ENCODE measurements around the gene PROB1.
"Not testable (repeated sequence)": the region's sequence is repeated elsewhere in the genome, so short reads cannot be mapped to it uniquely, and the experiment has no call there.

PROB1 gene

GRCh38 chr5:139391570-139392323 lies 3.2 kb downstream of the PROB1 start:
- DNase-seq: peak; percentile 69

DNA sequence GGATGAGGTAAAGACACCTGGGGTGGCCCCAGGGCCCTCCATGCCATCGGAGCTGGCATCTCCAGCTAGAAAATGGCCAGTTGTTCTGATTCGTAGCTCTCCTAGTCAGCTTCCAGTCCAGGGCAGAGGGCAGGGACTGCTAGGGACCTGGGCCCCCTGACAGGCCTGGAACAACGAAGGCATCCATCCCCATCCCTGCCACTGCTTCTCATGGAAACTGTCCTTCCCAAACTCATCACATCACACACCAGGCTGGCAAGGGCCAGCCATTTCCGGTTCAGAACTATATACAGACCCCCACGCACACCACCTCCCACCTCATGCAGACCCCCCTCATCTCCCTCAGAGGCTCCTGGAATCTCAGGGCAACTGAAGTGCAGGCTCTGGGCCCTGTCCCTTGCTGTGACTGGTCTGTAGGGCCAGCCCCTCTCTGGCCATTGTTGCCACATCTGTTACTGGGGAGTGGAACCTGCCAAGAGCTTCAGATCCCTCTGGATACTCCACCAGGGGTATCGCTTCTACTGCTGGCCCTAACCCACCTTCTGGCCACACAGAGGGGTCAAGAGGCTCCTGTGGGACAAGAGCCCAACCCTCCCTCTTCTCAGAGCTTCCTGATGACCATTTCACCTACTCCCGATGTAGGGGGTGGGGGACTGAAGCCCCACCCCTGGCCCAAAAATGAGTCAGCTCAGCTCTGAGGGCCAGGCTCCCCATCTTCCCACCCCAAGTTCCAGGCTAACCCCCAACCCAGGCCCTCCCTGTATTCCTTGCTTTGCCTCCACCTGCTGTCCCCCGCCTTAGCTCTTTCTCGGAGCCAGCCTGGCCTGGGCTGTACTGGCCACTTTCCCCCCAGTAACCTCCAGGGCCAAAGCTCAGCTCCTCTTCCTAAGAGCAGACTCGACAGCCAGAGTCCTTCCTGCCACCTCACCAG lies 4.0 kb downstream of the PROB1 start:
- no peak for DNase-seq

GRCh38 chr5:139389701-139390638 lies 4.9 kb downstream of the PROB1 start, which contains the start of gene MZB1:
Gene MZB1, minus strand, starts transcription at chr5:139389913. Its CDS starts 57 bp downstream, at chr5:139389856.
- peak; percentile 91 for DNase-seq

GRCh38 chr5:139388198-139388821 lies 6.6 kb downstream of the PROB1 start:
- no peak for DNase-seq

DNA sequence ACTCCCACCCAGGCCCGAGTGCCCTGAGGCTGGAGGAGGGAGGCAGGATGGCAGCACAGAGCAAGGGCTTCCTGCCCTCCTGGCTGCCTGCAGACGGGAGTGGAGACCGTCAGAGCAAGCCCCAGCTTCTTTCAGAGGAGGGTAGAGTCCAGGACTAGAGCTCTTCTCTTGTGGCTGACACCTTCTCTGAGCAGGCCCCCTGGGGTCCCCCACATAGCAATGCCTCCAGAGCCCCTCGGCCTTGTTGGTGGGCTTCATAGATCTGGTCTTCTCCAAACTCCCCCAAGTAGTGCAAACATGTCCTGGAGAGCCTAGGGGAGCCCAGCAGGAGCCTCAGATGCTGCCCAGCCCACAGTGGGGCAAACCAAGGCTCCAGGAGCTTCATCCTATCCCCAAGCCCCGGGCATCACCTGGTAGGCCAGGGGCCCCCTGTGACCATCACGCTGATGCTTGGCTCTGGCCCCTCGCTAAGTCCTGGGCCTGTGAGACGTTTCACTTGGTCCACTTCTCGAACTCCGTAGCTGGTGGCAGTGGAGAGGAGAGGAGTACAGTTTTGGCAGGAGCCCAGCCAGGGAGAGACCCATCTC lies 7.2 kb downstream of the PROB1 start:
- no peak for DNase-seq

GRCh38 chr5:139386956-139387355 lies 7.9 kb downstream of the PROB1 start:
- DNase-seq: not testable (repeated sequence)

DNA sequence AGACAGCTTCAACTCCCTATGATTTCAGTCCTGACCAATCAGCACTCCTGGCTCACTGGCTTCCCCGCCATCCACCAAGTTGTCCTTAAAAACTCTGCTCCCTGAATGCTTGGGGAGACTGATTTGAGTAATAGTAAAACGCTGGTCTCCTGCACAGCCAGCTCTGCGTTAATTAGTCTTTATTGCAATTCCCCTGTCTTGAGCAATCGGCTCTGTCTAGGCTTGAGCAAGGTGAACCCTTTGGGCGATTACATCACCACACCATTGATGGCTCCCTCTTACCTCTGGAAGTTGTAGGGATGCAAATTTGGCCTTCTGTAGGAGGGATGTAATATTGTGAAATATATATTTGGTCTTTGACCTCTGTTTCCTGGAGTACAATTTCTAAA lies 8.9 kb downstream of the PROB1 start:
- DNase-seq: no peak

DNA sequence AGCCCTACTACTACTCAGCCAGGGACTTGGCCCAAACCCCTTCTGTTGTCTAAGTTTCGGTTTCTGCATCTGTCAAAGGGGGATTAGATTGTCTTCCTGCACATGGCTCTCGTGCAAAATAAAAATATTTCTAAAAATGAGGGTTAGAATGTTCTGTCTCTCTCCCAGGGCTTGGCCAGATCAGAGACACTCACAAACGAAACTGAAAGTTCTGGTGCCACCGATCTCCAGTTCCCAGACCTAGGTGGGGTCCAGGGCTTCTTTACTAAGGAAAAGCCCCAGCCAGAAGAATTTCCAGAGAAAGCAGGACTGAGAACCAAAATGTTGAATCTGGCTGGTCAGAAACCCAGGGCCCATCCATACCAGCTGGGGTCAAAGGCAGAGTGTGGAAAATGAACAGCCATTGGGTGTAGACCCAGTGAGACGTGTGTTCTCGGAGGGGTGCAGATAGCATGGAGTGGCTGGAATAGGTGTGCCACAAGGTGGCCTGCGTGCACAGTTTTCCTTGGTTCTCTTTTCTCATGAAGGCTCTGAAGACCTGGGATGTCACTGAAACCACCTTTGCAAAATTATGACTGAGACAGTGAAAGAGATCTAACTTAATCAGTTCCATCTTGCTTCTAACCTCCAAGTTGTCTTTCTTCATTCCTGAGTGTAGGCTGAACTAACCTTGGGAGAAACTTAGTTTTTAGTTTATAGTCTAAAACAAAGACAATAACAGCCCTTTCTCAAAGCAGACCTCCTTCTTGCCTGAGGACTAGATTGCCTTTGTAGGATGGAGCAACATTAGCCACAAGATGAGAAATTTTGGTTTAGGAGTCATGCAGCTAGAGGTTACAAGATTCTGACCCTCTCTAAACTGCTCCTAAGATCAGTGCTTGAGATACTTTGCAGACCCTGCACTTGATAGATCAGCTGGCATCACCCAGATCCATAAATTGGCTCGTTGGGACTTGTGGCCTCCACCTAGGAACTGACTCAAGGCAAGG lies 9.5 kb downstream of the PROB1 start:
- no peak for DNase-seq

GRCh38 chr5:139384591-139385051 lies 10.3 kb downstream of the PROB1 start:
- DNase-seq: no peak

- no peak for DNase-seq
Measured at GRCh38 chr5:139383993-139384590, 10.8 kb downstream of the PROB1 start.

DNA sequence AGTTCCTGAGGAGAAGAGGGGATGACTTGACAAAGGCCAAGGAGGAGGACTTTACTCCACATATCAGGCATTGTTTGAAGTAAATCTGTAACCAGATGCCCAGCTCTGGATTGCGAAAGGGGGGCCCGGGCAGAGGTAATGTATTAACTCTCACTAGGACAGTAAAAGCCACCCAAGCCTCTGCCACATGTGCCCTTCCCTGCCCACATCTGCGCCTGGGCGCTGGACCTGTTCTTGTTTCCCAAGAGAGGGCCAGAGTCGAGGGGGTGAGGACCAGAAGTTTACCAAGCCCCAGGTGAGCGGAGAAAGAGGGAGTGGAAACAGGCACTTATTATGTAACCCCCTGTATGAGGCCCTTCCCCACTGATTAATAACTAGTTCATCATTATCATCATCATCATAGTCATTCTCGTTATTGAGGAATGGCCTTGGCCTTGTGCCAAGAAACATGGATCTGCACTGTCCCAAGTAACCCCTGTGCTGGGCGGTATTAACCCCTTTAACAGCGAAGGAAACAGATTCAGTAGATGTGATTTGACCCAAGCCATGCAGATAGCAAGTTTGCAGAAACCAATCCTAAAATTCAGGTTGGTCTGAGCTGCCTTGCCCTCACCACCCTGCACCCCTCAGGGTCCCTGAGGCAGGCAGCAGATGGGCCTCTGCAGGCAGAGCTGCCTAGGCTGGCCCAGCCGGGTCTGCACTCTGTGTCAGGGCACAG lies 11.5 kb downstream of the PROB1 start, which contains the start of gene SLC23A1:
SLC23A1 (minus strand) TSS at position 23 of the 718 bp plus-strand sequence. CDS start 44 bp downstream, outside the sequence.
- DNase-seq: no peak

DNA sequence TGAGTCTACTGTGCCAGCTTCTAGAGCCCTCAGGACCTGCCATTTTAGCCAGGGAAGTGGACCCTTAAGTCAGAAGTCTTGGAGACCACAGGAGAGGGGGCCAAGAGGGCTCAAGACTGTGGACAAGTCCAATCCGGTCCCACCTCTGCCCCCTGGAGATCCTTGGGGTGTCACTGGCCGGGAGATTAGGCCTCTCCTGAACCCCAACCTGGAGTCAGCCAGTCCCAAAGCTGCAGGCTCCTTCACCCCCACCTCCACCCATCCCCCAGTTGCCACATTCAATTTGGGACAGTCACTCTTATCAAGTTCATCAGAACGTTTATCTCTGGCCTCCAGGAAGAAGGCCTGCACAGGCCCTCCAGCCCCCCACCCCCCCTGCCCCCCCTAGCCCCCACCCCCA lies 12.1 kb downstream of the PROB1 start:
- DNase-seq: no peak

- no peak for DNase-seq
Measured at GRCh38 chr5:139381837-139382761, 12.8 kb downstream of the PROB1 start.

- no peak for DNase-seq
Measured at GRCh38 chr5:139379626-139380449, 15.1 kb downstream of the PROB1 start.

GRCh38 chr5:139378941-139379361 lies 16.0 kb downstream of the PROB1 start:
- DNase-seq: no peak

- DNase-seq: no peak
Measured at GRCh38 chr5:139378101-139378825, 16.6 kb downstream of the PROB1 start.

Measured in activated CD4-positive, alpha-beta T cell treated with anti-CD3 and anti-CD28 coated beads, Interleukin-2, amount 50 U/mL, for 16 hours (primary cell).